ENCODE measurements around the gene NADSYN1. TPM values are rescaled to one million over a fixed set of nuclear protein-coding genes. Genes with fewer than 3 reads are reported as not detected.

The NADSYN1 gene
- total RNA-seq, 4 donors from 2014 or later = 144 to 271 (median 195) TPM

GRCh38 chr11:71442123-71442522 lies 10.9 kb upstream of the NADSYN1 start:
- Histone ChIP-seq H3K4me1 (peaks cover 0 to under 1% (median 0%) of the 10 kb centered on the region in 4 donors), H3K36me3 (peaks cover 0 to 10% (median 3%) of the 10 kb centered on the region in 4 donors), H3K4me3 (no peak overlapping the region), H3K9me3 (no peaks in the 10 kb centered on the region), H3K27ac (no peak overlapping the region), H3K27me3 (no peaks in the 10 kb centered on the region)
- no peak for DNase-seq
- intact Hi-C loops (cut with DNase I; ENCODE audit: low total_unique reads) (no loop called here), in situ Hi-C loops (cut with MboI; ENCODE audit: low pct_ligation_motif_present in 1 of 4, low pct_unique_long_range_greater_than_20kb in 1 of 4, low sequenced_read_pairs in 3 of 4) (no loop called here)
- 90% methylated on average over 6 to 8 of the region's 8 CpGs for WGBS, 2 donors (ENCODE audit: low coverage in 1 of 2)
- TF ChIP-seq POLR2A (IDR thresholded peaks at IDR 0.05) (no peak), CTCF (IDR thresholded peaks at IDR 0.05) (no peak), EP300 (IDR thresholded peaks at IDR 0.05; ENCODE audit: low read depth) (no peak), POLR2AphosphoS5 (IDR thresholded peaks at IDR 0.05) (no peak)

- Histone ChIP-seq H3K9me3 (no peaks in the 10 kb centered on the region), H3K27me3 (no peaks in the 10 kb centered on the region), H3K4me1 (peaks cover 6 to 8% (median 7%) of the 10 kb centered on the region in 4 donors), H3K27ac (no peak overlapping the region), H3K36me3 (peaks cover 0 to 10% (median 3%) of the 10 kb centered on the region in 4 donors), H3K4me3 (no peak overlapping the region)
- no peak for TF ChIP-seq CTCF (IDR thresholded peaks at IDR 0.05)
- TF ChIP-seq POLR2AphosphoS5 (IDR thresholded peaks at IDR 0.05) = no peak
- TF ChIP-seq EP300 (IDR thresholded peaks at IDR 0.05; ENCODE audit: low read depth) = no peak
- TF ChIP-seq POLR2A (IDR thresholded peaks at IDR 0.05) = no peak
- WGBS, 2 donors (ENCODE audit: low coverage in 1 of 2) = 100% methylated on average over 5 of the region's 5 CpGs; no CpG with 5 or more reads in 1 of the 2 donors
- no peak for DNase-seq
- in situ Hi-C loops (cut with MboI; ENCODE audit: low pct_ligation_motif_present in 1 of 4, low pct_unique_long_range_greater_than_20kb in 1 of 4, low sequenced_read_pairs in 3 of 4) (no loop called here), intact Hi-C loops (cut with DNase I; ENCODE audit: low total_unique reads) (no loop called here)
These were observed 10.1 kb upstream of the NADSYN1 start for GRCh38 chr11:71442880-71443279.

GRCh38 chr11:71443736-71444445 lies 9.1 kb upstream of the NADSYN1 start:
- H3K9me3 ChIP-seq = no peaks in the 10 kb centered on the region
- TF ChIP-seq CTCF (IDR thresholded peaks at IDR 0.05) (no peak), POLR2AphosphoS5 (IDR thresholded peaks at IDR 0.05) (no peak), POLR2A (IDR thresholded peaks at IDR 0.05) (no peak), EP300 (IDR thresholded peaks at IDR 0.05; ENCODE audit: low read depth) (no peak)
- in situ Hi-C loops (cut with MboI; ENCODE audit: low pct_ligation_motif_present in 1 of 4, low pct_unique_long_range_greater_than_20kb in 1 of 4, low sequenced_read_pairs in 3 of 4) = no loop called here
- no peaks in the 10 kb centered on the region for H3K27me3 ChIP-seq
- H3K36me3 ChIP-seq = peaks cover 0 to 7% (median 3%) of the 10 kb centered on the region in 4 donors
- no peak overlapping the region for H3K27ac ChIP-seq
- DNase-seq = no peak
- no peak overlapping the region for H3K4me3 ChIP-seq
- WGBS, 2 donors (ENCODE audit: low coverage in 1 of 2) = 94 to 100% methylated on average over 1 to 18 of the region's 20 CpGs
- peaks cover 6 to 13% (median 10%) of the 10 kb centered on the region in 4 donors for H3K4me1 ChIP-seq
- intact Hi-C loops (cut with DNase I; ENCODE audit: low total_unique reads) = no loop called here

GRCh38 chr11:71444811-71445210 lies 8.2 kb upstream of the NADSYN1 start:
- in situ Hi-C loops (cut with MboI; ENCODE audit: low pct_ligation_motif_present in 1 of 4, low pct_unique_long_range_greater_than_20kb in 1 of 4, low sequenced_read_pairs in 3 of 4) (no loop called here), intact Hi-C loops (cut with DNase I; ENCODE audit: low total_unique reads) (no loop called here)
- H3K9me3 ChIP-seq = no peaks in the 10 kb centered on the region
- 95 to 100% methylated on average over 1 to 6 of the region's 6 CpGs for WGBS, 2 donors (ENCODE audit: low coverage in 1 of 2)
- H3K4me3 ChIP-seq = no peak overlapping the region
- H3K27ac ChIP-seq = no peak overlapping the region
- peaks cover 0 to 7% (median 3%) of the 10 kb centered on the region in 4 donors for H3K36me3 ChIP-seq
- TF ChIP-seq POLR2A (IDR thresholded peaks at IDR 0.05) (no peak), POLR2AphosphoS5 (IDR thresholded peaks at IDR 0.05) (no peak), EP300 (IDR thresholded peaks at IDR 0.05; ENCODE audit: low read depth) (no peak)
- peaks cover 6 to 20% (median 17%) of the 10 kb centered on the region in 4 donors for H3K4me1 ChIP-seq
- no peaks in the 10 kb centered on the region for H3K27me3 ChIP-seq
- no peak for DNase-seq

Measured in transverse colon (tissue), 4 donors.